ENCODE data around the gene THADA.
"Not testable (repeated sequence)": the region's sequence is repeated elsewhere in the genome, so short reads cannot be mapped to it uniquely, and the experiment has no call there.

THADA gene

GRCh38 chr2:43294973-43295603 is 300.8 kb downstream of the THADA start:
- DNase-seq: no peak

GRCh38 chr2:43293744-43294695 is 301.8 kb downstream of the THADA start:
- DNase-seq: no peak

- DNase-seq: no peak
Observed at GRCh38 chr2:43292851-43293743, 302.7 kb downstream of the THADA start.

- DNase-seq: no peak
Observed at GRCh38 chr2:43292297-43292696, 303.5 kb downstream of the THADA start.

GRCh38 chr2:43289331-43289730 is 306.5 kb downstream of the THADA start:
- DNase-seq: no peak

GRCh38 chr2:43288417-43289305 is 307.2 kb downstream of the THADA start:
- no peak for DNase-seq

- DNase-seq: no peak
Observed at GRCh38 chr2:43285987-43286386, 309.9 kb downstream of the THADA start.

GRCh38 chr2:43284967-43285366 is 310.9 kb downstream of the THADA start:
- no peak for DNase-seq

- not testable (repeated sequence) for DNase-seq
Observed at GRCh38 chr2:43284347-43284746, 311.5 kb downstream of the THADA start.

- DNase-seq: no peak
Observed at GRCh38 chr2:43280994-43281393, 314.8 kb downstream of the THADA start.

- DNase-seq: no peak
Observed at GRCh38 chr2:43279317-43279840, 316.5 kb downstream of the THADA start.

- no peak for DNase-seq
Observed at GRCh38 chr2:43278564-43279220, 317.1 kb downstream of the THADA start.

- no peak for DNase-seq
Observed at GRCh38 chr2:43276962-43277391, 318.9 kb downstream of the THADA start.

- DNase-seq: no peak
Observed at GRCh38 chr2:43276266-43276941, 319.4 kb downstream of the THADA start.

- DNase-seq: no peak
Observed at GRCh38 chr2:43274721-43275120, 321.1 kb downstream of the THADA start.

- DNase-seq: no peak
Observed at GRCh38 chr2:43274055-43274454, 321.8 kb downstream of the THADA start.

- no peak for DNase-seq
Observed at GRCh38 chr2:43273529-43273928, 322.3 kb downstream of the THADA start.

- no peak for DNase-seq
Observed at GRCh38 chr2:43270930-43271615, 324.8 kb downstream of the THADA start.

GRCh38 chr2:43270461-43270860 is 325.4 kb downstream of the THADA start:
- DNase-seq: no peak

GRCh38 chr2:43269706-43270105 is 326.1 kb downstream of the THADA start:
- no peak for DNase-seq

Measured in NCI-H1436 treated with DMSO at 0.1 percent for 48 hours (cell line).